ENCODE results near the gene DEAF1.
"Not testable (repeated sequence)": the region's sequence is repeated elsewhere in the genome, so short reads cannot be mapped to it uniquely, and the experiment has no call there.

Gene DEAF1

GRCh38 chr11:699116-699508 lies 4.1 kb upstream of the DEAF1 start:
- no peak for DNase-seq (ENCODE audit: low spot score)

DNA sequence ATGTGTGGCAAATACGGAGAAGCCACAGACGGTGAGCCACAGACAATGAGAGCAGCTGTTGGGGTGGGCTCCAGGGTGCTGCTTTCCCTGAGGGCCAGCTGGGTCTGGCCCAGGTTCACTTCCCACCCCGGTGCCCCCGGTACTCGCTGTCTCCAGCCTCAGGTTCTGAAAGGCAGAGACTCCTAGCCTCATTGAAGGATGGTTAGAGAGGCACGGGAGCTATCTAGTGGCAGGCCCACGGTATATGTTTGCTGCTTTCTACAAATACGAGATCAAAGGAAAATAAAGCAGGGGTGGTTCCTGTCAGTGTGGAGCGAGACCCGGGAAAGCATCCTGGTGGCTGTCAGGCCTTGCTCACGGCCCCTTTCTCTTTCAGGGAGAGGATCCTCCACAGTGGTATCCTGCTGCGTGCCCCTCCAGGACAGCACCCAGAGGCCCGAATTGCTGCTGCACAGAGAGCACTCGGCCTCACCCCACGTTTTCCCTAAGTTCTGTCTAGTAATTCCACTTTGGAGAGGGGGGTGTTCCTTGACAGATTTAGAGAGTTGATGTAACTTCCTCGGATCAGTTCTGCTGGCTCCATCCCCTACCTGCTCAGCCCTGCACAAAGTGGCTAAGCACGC lies 3.6 kb upstream of the DEAF1 start:
- DNase-seq (ENCODE audit: low spot score), result no peak

DNA sequence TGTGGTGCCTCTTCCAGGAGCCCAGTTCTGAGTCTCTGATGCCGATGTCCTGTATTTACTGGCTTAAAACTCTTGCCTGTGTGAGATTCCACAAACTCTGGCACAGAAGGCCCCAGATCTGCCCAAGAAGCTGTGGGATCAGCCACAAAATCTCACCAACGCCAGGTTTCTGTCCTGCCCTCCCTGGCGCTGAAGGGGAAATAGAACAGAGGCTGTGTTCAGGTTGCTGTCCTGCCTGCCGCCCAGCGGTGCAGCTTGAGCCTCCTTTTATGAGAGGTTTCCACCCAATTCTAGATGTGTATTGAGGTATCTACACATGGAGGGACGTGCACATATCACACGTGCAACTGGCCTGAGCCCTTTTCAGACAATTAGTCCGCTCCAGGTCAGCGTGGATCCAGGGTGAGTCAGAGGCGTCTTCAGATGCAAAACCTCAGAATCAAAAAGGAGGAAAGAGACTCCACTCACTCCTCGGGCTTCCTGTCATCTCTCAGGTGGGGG lies 2.8 kb upstream of the DEAF1 start:
- DNase-seq (ENCODE audit: low spot score), result no peak

DNA sequence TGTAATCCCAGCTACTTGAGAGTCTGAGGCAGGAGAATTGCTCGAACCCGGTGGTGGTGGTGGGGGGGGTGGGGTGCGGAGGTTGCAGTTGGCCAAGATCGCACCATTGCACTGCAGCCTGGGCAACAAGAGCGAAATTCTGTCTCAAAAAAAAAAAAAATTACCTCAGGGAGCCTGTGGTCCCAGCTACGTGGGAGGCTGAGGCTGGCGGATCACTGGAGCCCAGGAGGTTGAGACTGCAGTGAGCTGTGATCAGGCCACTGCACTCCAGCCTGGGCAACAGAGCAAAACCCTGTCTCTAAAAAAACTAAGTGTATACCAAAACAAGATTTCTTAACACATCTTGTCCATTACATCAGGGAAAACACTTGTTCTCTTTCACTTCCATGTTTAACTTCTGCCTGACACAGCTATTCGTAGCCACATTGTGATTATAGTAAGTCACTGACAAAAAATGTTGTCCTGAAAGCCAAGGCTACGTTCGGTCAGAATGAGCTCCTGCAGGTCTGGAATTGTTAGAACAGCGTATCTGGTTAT lies 2.0 kb upstream of the DEAF1 start:
- no peak for DNase-seq (ENCODE audit: low spot score)

- DNase-seq (ENCODE audit: low spot score), result peak; percentile 94
Measured at GRCh38 chr11:695538-696248, 671 bp upstream of the DEAF1 start, which contains the start of gene TMEM80. TMEM80 (plus strand) TSS chr11:695816; CDS start chr11:695828, 12 bp downstream.

GRCh38 chr11:695288-695537 lies 191 bp upstream of the DEAF1 start:
- DNase-seq (ENCODE audit: low spot score), result peak; percentile 95

DNA sequence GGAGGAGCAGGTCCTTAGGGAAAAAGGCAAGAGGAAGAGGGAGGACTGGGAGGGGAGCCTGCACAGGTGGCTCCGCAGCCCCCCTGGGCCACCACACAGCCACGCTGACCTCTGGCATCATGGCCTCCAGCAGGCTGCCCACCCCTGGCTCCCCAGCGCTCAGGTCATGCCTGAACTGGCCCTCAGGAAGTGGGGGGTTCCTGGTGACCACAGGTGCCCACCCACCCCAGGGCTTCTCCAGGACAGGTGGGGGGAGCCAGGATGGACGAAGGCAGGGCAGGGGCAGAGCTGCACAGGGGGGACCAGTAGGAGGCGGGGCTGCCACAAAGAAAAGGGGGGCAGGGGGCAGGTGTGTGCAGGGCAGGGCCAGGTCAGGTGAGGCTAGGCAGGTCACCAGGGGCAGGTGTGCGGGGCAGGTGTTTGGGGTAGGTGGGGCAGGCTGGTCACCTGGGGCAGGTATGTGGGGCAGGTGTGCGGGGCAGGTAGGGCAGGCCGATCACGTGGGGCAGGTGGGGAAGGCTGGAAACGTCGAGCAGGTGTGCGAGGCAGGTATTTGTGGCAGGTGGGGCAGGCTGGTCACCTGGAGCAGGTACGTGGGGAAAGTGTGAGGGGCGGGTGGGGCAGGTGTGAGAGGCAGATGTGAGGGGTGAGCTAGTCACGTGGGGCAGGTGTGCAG lies 997 bp downstream of the DEAF1 start:
- no peak for DNase-seq (ENCODE audit: low spot score)

DNA sequence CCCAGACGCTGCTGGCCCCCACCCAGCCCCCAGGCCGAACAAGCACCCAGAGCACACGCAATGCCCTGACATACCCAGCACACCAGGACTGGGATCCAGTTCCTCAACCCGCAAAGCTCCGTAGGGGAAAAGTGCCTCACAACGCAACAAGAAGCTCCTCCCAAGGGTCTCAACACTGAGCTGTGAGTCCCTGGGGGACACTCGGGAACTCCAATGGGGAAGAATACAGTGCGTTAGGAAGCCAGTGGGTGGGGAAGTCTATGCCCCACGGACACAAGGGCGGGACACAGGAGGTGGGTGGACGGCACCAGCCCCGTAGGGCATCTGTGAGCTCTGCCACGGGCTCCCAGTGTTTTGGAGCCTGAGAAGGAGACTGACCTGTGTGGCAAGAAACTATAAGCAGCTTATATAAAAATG lies 1.6 kb downstream of the DEAF1 start:
- no peak for DNase-seq (ENCODE audit: low spot score)

GRCh38 chr11:692824-693414 lies 2.1 kb downstream of the DEAF1 start:
- no peak for DNase-seq (ENCODE audit: low spot score)

DNA sequence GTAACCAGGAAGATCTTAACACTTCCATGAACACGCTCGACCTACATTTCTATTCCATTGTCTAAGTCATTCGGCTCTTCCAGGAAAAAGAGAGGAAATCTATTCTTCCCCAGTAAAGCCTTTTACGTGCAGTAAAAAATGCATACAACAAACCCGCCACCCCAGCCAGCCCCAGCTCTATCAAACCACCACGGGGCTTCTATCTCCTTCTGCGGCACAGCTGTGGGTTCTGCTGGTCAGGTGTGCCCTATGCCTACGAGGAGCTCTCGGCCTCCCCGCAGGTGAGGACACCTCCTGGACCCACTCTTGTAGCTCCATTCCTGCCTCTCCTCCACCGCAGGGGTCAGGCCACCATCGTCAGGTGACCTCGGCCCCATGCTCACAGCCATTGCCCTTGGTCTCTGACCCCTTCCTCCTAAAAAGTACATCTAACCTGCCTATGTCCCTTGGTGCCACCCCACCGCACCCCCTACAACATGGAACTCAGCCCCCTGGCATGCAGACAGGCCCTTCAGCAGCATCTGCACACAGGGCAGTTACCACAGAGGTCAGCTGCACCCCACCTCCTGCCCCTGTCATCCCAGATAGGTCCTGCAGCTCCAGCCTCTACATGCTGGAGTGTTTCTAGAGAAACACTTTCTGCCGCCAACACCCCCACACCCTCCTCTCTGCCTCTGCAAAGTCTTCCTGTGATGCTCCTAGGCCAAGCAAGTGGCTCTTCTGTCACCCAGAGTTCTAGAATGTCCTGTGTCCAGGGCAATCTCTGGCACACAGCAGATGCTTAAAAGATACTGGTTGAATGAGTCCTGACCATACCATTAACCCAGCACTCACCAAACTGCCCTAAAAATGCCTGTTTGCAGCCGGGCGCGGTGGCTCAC lies 3.1 kb downstream of the DEAF1 start:
- DNase-seq (ENCODE audit: low spot score), result no peak

DNA sequence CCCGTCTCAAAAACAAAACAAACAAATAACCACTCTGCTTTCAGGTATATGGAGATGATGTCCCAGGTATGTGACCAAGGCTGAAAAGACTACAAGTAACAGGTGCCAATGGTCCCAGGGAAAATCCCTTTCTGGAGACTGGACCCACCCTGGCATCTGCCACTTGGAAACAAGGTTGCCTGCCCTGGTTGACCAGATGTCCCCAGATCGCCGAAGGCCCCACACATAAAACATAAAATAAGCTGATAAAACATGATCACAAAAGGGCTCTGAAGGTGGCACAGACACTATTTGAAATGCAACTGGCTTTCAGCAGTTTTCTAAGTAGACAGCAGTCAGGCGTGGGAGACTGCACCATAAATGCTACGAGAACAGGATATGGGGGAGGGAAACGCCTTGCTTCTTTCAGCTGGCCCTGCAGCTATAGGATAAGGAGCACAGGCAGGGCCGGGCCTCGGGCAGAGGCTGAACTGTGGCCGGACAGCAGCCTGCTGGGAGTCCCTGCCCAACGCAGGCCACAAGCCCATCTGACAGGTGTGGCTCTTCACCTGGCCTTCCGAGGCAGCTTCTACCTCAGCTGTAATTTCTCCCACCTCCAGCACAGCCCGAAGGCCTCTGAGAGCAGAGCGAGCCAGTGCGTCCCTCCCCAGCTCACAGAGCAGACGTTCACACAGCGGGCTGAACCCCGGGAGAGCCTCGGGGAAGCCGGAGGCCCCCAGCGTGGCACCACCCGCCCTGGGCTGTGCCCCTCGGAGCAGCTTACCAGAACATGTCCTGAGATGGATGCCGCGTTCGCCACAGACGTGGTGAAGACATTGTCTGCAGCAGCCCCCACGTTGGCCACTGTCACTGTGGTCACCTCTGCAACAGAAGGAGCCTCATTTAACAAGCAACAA lies 4.0 kb downstream of the DEAF1 start:
- peak; percentile 25 for DNase-seq (ENCODE audit: low spot score)

DNA sequence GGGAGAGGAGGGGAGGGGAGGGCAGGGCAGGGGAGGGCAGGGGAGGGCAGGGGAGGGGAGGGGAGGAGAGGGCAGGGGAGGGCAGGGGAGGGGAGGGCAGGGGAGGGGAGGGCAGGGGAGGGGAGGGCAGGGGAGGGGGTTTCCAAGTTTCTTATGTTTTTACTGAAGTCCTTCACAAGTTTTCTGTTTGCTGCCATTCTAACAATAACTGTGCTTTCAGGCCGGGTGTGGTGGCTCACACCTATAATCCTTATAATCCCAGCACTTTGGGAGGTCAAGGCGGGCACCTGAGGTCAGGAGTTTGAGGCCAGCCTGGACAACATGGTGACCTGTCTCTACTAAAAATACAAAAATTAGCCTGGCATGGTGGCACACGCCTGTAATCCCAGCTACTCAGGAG lies 4.8 kb downstream of the DEAF1 start:
- not testable (repeated sequence) for DNase-seq (ENCODE audit: low spot score)

- no peak for DNase-seq (ENCODE audit: low spot score)
Measured at GRCh38 chr11:689625-690024, 5.4 kb downstream of the DEAF1 start.

- no peak for DNase-seq (ENCODE audit: low spot score)
Measured at GRCh38 chr11:688681-689080, 6.3 kb downstream of the DEAF1 start.

- no peak for DNase-seq (ENCODE audit: low spot score)
Measured at GRCh38 chr11:687751-688150, 7.3 kb downstream of the DEAF1 start.

DNA sequence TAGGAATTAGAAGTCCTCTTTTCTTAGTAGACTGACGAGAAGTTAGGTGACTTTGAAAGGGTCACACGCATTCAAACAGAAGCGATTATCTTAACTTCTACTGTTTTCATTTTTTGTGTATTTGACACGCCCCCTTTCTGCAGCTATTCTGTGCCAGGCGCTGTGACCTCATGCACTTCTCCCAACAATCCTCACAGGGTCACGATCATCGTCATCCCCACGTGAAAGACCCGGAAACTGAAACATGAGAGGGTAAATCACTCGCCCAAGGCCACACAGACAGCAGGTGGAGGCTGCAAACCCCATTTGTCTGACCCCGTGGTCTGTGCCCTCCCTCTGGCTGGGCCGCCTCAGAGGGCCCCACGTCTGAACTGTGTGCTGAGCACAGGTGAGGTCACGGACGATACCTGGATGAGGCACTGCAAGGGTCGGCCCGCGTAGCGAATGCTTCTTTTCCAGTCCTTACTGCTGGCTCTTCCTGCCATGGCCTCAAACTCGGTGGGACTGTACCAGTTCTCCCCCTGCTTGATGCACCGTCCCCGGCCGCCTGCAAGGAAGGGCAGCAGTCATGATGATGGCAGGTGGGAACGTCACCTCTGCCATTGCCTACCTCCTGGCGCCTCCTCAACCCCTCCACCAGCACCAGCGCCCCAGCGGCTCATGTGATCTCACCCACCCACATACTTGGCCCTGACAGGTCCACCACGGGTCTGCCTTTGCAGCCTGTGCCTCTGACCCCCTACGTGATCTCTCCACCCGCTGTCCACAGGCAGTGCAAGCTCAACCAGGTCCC lies 8.4 kb downstream of the DEAF1 start:
- DNase-seq (ENCODE audit: low spot score), result no peak

DNA sequence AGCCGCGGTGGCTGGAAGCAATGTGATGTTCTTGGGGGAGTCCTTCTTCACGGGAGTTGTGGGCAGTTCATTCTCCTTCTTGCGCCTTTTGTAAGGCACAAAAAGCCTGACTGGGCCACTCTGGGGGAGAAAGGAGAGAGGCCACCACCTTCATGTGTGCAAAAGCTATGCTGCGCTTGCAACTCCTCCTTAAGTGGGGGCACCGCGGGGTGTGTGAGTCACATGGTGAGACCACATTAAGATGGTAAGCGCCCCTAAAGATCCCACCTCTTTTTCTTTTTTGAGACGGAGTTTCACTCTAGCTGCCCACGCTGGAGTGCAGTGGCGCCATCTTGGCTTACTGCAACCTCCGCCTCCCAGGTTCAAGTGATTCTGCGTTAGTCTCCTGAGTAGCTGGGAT lies 14.1 kb downstream of the DEAF1 start:
- DNase-seq (ENCODE audit: low spot score), result no peak

- no peak for DNase-seq (ENCODE audit: low spot score)
Measured at GRCh38 chr11:680476-680875, 14.5 kb downstream of the DEAF1 start.

GRCh38 chr11:679271-680207 lies 15.5 kb downstream of the DEAF1 start:
- no peak for DNase-seq (ENCODE audit: low spot score)

All from hematopoietic multipotent progenitor cell treated with erythropoietin and hydrocortisone succinate and interleukin-3 and kit ligand, for 17 days (in vitro differentiated cells).